Measurements from ENCODE around the gene MBD5.

DNA sequence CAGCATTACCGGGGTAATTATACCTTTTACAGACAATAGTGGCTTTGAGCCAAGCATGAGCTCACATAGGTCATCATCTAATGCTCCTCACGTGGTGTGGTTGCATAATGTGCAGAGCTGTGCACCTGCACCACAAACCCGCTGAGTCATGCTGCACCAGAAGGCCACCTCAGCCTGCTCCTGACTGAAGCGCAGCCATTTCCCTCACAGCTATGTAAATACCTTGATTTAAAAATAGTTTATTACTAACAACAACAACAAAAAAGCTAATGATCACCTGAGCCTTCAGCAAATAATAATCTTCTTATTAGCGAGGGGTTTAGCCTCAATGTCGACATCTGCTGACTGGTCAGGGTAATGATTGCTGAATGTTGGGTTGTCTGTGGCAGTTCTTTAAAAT is 238.8 kb downstream of the MBD5 start:
- TF ChIP-seq, protein P1, sequence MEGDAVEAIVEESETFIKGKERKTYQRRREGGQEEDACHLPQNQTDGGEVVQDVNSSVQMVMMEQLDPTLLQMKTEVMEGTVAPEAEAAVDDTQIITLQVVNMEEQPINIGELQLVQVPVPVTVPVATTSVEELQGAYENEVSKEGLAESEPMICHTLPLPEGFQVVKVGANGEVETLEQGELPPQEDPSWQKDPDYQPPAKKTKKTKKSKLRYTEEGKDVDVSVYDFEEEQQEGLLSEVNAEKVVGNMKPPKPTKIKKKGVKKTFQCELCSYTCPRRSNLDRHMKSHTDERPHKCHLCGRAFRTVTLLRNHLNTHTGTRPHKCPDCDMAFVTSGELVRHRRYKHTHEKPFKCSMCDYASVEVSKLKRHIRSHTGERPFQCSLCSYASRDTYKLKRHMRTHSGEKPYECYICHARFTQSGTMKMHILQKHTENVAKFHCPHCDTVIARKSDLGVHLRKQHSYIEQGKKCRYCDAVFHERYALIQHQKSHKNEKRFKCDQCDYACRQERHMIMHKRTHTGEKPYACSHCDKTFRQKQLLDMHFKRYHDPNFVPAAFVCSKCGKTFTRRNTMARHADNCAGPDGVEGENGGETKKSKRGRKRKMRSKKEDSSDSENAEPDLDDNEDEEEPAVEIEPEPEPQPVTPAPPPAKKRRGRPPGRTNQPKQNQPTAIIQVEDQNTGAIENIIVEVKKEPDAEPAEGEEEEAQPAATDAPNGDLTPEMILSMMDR (IDR thresholded peaks at IDR 0.05) = no peak
- TF ChIP-seq POLR2A (IDR thresholded peaks at IDR 0.05) = no peak
